IMR-90 (cell line): Measurements from ENCODE around the gene ALOX5AP. TPM values are rescaled to one million over a fixed set of nuclear protein-coding genes. Genes with fewer than 3 reads are reported as not detected.

Experiments
- ATAC-seq: fragments of 200-7000 bp; cut with Tn5 transposase; 2 replicates; pipeline ENCODE4 v1.9.1; 2020; ENCODE audit warnings: low read depth, mild to moderate bottlenecking, moderate library complexity
- BruUV-seq: library from RNA; stranded (reverse); fragments of 400-500 nt; replicated peaks from 2 replicates; lab custom pipeline; 2021; lab: Mats Ljungman, UMichigan
- CTCF ChIA-PET: fragments of 300-600 bp; formaldehyde crosslinking; extraction: SDS; loops from one replicate; lab custom pipeline; 2021; ENCODE audit warnings: antibody characterized with exemption; lab: Yijun Ruan, JAX
- POLR2A ChIA-PET: fragments of 300-600 bp; sonication (Branson Sonifier 250); formaldehyde crosslinking; loops from one replicate; lab custom pipeline; 2022; ENCODE audit warnings: antibody characterized with exemption; ENCODE audit not compliant: unreplicated experiment; lab: Charles Lee
- DNase-seq: peaks from one replicate; pipeline ENCODE4 v3.0.0; 2013
- H2AFZ ChIP-seq: replicated peaks from 2 replicates; pipeline ENCODE3; 2013; ENCODE audit warnings: low read length, mild to moderate bottlenecking; ENCODE audit not compliant: poor library complexity
- H2AK5ac ChIP-seq: 2 replicates; pipeline ENCODE4 v1.6.1; 2013; ENCODE audit warnings: low read depth, low read length, inconsistent platforms
- H2AK9ac ChIP-seq: replicated peaks from 2 replicates; pipeline ENCODE3; 2013; ENCODE audit warnings: mild to moderate bottlenecking, low read depth, low read length, moderate library complexity; ENCODE audit not compliant: poor library complexity
- H2BK120ac ChIP-seq: 2 replicates; pipeline ENCODE4 v1.6.1; 2013; ENCODE audit warnings: low read depth, low read length, inconsistent platforms
- H2BK15ac ChIP-seq: 3 replicates; pipeline ENCODE4 v1.6.1; 2013; ENCODE audit warnings: low read depth, low read length, inconsistent platforms
- H2BK20ac ChIP-seq: 2 replicates; pipeline ENCODE4 v1.6.1; 2013; ENCODE audit warnings: low read depth, mild to moderate bottlenecking, inconsistent platforms, low read length, moderate library complexity
- H2BK5ac ChIP-seq: 2 replicates; pipeline ENCODE4 v1.6.1; 2013; ENCODE audit warnings: mild to moderate bottlenecking, low read depth, low read length, inconsistent platforms; ENCODE audit not compliant: poor library complexity, severe bottlenecking
- H3K14ac ChIP-seq: replicated peaks from 2 replicates; pipeline ENCODE4 v1.6.1; 2013; ENCODE audit warnings: low read depth, low read length, inconsistent platforms
- H3K18ac ChIP-seq: 2 replicates; pipeline ENCODE4 v1.6.1; 2013; ENCODE audit warnings: low read depth, low read length, control low read depth
- H3K23ac ChIP-seq: 2 replicates; pipeline ENCODE4 v1.6.1; 2013; ENCODE audit warnings: low read depth, low read length, inconsistent platforms
- H3K27ac ChIP-seq: 2 replicates; pipeline ENCODE4 v1.5.1; 2013; ENCODE audit warnings: mild to moderate bottlenecking, control low read depth, low read length; ENCODE audit not compliant: insufficient read depth
- H3K27me3 ChIP-seq: 2 replicates; pipeline ENCODE4 v1.6.1; 2013; ENCODE audit warnings: low read length; ENCODE audit not compliant: control insufficient read depth, insufficient read depth
- H3K36me3 ChIP-seq: 2 replicates; pipeline ENCODE4 v1.6.1; 2013; ENCODE audit warnings: low read length, mixed read lengths; ENCODE audit not compliant: control insufficient read depth, insufficient read depth
- H3K4ac ChIP-seq: 2 replicates; pipeline ENCODE4 v1.6.1; 2013; ENCODE audit warnings: low read depth, low read length, inconsistent platforms
- H3K4me1 ChIP-seq: 2 replicates; pipeline ENCODE4 v1.6.1; 2013; ENCODE audit warnings: low read length, mixed read lengths; ENCODE audit not compliant: control insufficient read depth, insufficient read depth
- H3K4me2 ChIP-seq: 2 replicates; pipeline ENCODE4 v1.6.1; 2013; ENCODE audit warnings: low read depth, mild to moderate bottlenecking, control low read depth, low read length, moderate library complexity
- H3K4me3 ChIP-seq: 2 replicates; pipeline ENCODE4 v1.5.1; 2013; ENCODE audit warnings: low read depth, mild to moderate bottlenecking, control low read depth, low read length, moderate library complexity; ENCODE audit not compliant: insufficient read depth
- H3K56ac ChIP-seq: 2 replicates; pipeline ENCODE4 v1.6.1; 2013; ENCODE audit warnings: low read length, inconsistent platforms; ENCODE audit not compliant: insufficient read depth; ENCODE audit errors: extremely low read depth
- H3K79me1 ChIP-seq, 2 experiments: 2 replicates each; pipeline ENCODE4 v1.6.1; 2013; ENCODE audit warnings: low read length in 2 of 2, inconsistent platforms in 1 of 2, low read depth in 1 of 2
- H3K9ac ChIP-seq: 2 replicates; pipeline ENCODE4 v1.6.1; 2013; ENCODE audit warnings: low read depth, low read length, control low read depth
- H3K9me1 ChIP-seq: 2 replicates; pipeline ENCODE4 v1.6.1; 2013; ENCODE audit warnings: low read length, inconsistent platforms; ENCODE audit not compliant: insufficient read depth
- H3K9me3 ChIP-seq: 2 replicates; pipeline ENCODE4 v1.6.1; 2013; ENCODE audit warnings: low read length; ENCODE audit not compliant: control insufficient read depth, insufficient read depth
- H4K20me1 ChIP-seq: 2 replicates; pipeline ENCODE4 v1.6.1; 2013; ENCODE audit warnings: low read length, inconsistent platforms; ENCODE audit not compliant: insufficient read depth
- H4K5ac ChIP-seq: 2 replicates; pipeline ENCODE4 v1.6.1; 2013; ENCODE audit warnings: mild to moderate bottlenecking, low read depth, low read length, control low read depth
- H4K8ac ChIP-seq, 2 experiments: 2 replicates each; pipeline ENCODE4 v1.6.1; 2013; ENCODE audit warnings: low read depth in 2 of 2, low read length in 2 of 2, control low read depth in 1 of 2, inconsistent platforms in 1 of 2
- H4K91ac ChIP-seq: 2 replicates; pipeline ENCODE4 v1.6.1; 2013; ENCODE audit warnings: low read depth, low read length, inconsistent platforms; ENCODE audit not compliant: insufficient read depth
- CHD1 ChIP-seq: IDR thresholded peaks from 2 replicates; pipeline ENCODE4 v1.6.1; 2012; ENCODE audit warnings: low read depth, low read length, improper control_type of control experiment
- CTCF ChIP-seq: conservative IDR thresholded peaks from 2 replicates; pipeline ENCODE4 v1.5.1; 2012; ENCODE audit warnings: mild to moderate bottlenecking, low read depth, low read length, improper control_type of control experiment
- MAFK ChIP-seq: IDR thresholded peaks from 2 replicates; pipeline ENCODE4 v1.6.1; 2012; ENCODE audit warnings: low read depth, low read length, improper control_type of control experiment
- MXI1 ChIP-seq: IDR thresholded peaks from 2 replicates; pipeline ENCODE4 v1.6.1; 2012; ENCODE audit warnings: low read depth, mild to moderate bottlenecking, low read length, moderate library complexity, borderline replicate concordance
- RCOR1 ChIP-seq: IDR thresholded peaks from 2 replicates; pipeline ENCODE4 v1.6.1; 2012; ENCODE audit warnings: mild to moderate bottlenecking, low read length, improper control_type of control experiment; ENCODE audit not compliant: insufficient replicate concordance
- WGBS, 2 experiments: methylation state at CpG; one replicate each; pipeline versions ENCODE4 v1.1.5 to v1.1.7; 2013; ENCODE audit warnings: missing lambda C conversion rate in 2 of 2; ENCODE audit not compliant: insufficient read length in 1 of 2; ENCODE audit errors: extremely low coverage in 2 of 2; 5-methylcytosine and 5-hydroxymethylcytosine counted together
- dilution Hi-C: fragments of 300-500 bp; cut with HindIII; formaldehyde crosslinking; loops from one replicate; pipeline ENCODE4 v1.14.3; 2018; ENCODE audit warnings: low sequenced_read_pairs; ENCODE audit not compliant: unreplicated experiment
- in situ Hi-C: fragments of 300-500 bp; cut with MboI; formaldehyde crosslinking; loops from 3 replicates; pipeline ENCODE4 v1.14.3; 2019; ENCODE audit warnings: low sequenced_read_pairs, inconsistent platforms, mixed read lengths
- intact Hi-C: fragments of 100-400 bp; cut with micrococcal nuclease; formaldehyde crosslinking; loops from 2 replicates; pipeline ENCODE4 v1.10.0; 2022
- polyA plus RNA-seq, 3 experiments: library from polyadenylated mRNA; depleted of rRNA; stranded (reverse); fragments of >200 nt; gene quantifications; 2 replicates each; pipeline ENCODE4 v1.2.3, GENCODE V29; 2012; ENCODE audit warnings: low replicate concordance in 1 of 3
- total RNA-seq: library from RNA; depleted of rRNA; stranded (reverse); fragments of >200 nt; gene quantifications from 2 replicates; pipeline ENCODE4 v1.2.3, GENCODE V29; 2012

ALOX5AP gene
- total and polyA plus RNA-seq, 2 of the 4 experiments (the other 2 are of a cell fraction), result 0.62 TPM; not detected in 1

DNA sequence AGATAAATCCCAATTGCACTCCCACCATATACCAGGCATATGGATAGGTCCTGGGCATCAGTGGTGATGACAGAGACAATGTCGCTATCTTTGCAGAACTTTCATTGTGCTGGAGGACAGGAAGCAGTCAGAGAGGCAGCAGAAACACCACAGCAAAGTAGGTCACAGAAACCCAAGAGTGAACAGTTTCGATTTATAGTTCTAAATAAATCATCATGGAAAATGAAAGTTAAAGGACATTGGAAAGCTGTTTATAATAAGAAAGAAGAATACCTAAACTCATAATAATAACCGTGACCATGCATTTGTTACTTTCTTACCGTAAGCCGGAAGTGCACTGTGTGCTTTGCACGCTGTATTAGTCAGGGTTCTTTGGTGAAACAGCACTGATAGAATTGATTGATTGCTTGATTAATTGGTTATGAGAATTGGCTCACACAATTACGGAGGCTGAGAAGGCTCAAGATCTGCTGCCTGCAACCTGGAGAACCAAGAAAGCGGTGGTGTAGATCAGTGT, 38.9 kb downstream of the ALOX5AP start:
- Histone ChIP-seq H3K9me3 (peaks cover 2% of the 10 kb centered on the region; the same call in 1 of the 2 replicates), H4K8ac (no peak overlapping the region), H3K4ac (no peak overlapping the region), H3K18ac (no peak overlapping the region), H3K9ac (no peak overlapping the region), H3K4me1 (no peaks in the 10 kb centered on the region), H3K36me3 (no peaks in the 10 kb centered on the region), H2BK15ac (no peak overlapping the region), H2BK120ac (no peak overlapping the region), H2AK5ac (no peak overlapping the region), H3K27ac (no peak overlapping the region), H4K91ac (no peak overlapping the region), H2AK9ac (no peak overlapping the region), H3K4me2 (no peak overlapping the region), H3K79me1 (no peaks in the 10 kb centered on the region), H3K4me3 (no peak overlapping the region), H2BK5ac (no peak overlapping the region), H4K20me1 (no peaks in the 10 kb centered on the region), H3K27me3 (peaks cover 13% of the 10 kb centered on the region), H4K5ac (no peak overlapping the region), H3K56ac (no peak overlapping the region), H3K23ac (no peak overlapping the region), H2BK20ac (no peak overlapping the region), H3K14ac (no peak overlapping the region), H3K9me1 (no peaks in the 10 kb centered on the region), H2AFZ (no peak overlapping the region)
- DNase-seq, result no peak
- in situ Hi-C loops, result no loop called here
- CTCF ChIA-PET, result no interaction called here
- BruUV-seq, result no TSS peak
- 93% methylated on average over 2 of the region's 8 CpGs; no CpG with 5 or more reads in 1 of the 2 experiments for WGBS, 2 experiments
- intact Hi-C loops, result no loop called here
- dilution Hi-C loops, result no loop called here
- no peak for TF ChIP-seq MAFK
- TF ChIP-seq MXI1, result no peak
- TF ChIP-seq RCOR1, result no peak
- TF ChIP-seq CHD1, result no peak
- TF ChIP-seq CTCF, result no peak
- no peak for ATAC-seq
- POLR2A ChIA-PET, result no interaction called here
